ENCODE results near the gene DACT1.

The DACT1 gene

DNA sequence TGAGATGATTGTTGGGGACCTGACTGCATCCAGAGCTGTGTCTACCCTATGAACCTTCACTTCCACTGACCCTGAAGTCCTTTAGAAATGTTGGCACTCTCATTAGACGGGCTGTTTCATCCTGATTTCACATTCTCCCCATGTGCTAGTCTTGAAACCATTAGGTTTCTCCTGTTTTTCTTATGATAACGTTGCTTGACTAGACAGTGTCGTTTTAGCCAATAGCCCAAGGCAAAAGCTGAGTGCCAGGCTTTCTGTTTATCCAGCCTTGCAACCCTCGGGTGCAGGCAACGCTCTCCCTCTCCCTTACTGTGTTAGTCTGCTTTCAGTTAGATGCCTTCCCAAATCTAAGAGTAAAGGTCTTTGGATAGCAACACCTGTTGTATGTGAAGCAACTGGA is 30.1 kb downstream of the DACT1 start:
- H3K4me3 ChIP-seq = no peak overlapping the region
- no peaks in the 10 kb centered on the region for H3K9me3 ChIP-seq
- no peak overlapping the region for H3K27ac ChIP-seq
- TF ChIP-seq CTCF (IDR thresholded peaks at IDR 0.05) = no peak
- H3K4me1 ChIP-seq = peaks cover 0 to 21% (median 2%) of the 10 kb centered on the region in 4 donors
- no peaks in the 10 kb centered on the region for H3K27me3 ChIP-seq
- intact Hi-C loops (cut with DNase I; ENCODE audit: low total_unique reads) = no loop called here
- no peak for DNase-seq
- H3K36me3 ChIP-seq = no peaks in the 10 kb centered on the region

DNA sequence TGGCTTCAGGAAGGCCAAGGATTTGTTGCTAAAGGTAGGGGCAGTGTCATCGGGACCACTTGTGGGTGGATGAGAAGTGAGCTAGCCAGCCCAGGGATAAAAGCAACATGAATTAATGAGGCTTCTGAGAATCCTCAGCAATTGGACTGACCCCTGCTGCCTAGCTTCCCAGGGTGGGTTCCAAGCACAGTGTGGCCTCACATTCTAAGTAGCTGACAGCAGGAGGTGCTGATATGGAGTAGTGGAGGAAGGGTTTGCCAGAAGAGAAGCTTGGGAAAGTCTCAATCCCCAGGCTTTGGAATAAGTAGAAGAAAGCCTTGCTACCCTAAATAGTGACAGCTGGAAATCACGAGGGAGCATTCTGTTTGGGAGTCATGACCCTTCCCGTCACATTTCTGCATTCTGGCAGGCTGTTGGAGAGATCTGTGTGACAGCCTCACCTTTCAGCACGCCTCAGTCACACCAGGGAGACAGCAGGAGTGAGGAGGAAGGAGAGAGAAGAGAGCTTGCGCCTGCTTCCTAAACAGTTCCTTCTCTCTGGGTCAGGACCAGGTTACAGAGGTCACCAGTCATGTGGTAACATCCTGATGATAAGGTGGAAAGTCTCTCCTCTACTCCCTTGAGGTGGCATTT is 31.2 kb downstream of the DACT1 start:
- H3K27ac ChIP-seq = no peak overlapping the region
- no peak overlapping the region for H3K4me3 ChIP-seq
- intact Hi-C loops (cut with DNase I; ENCODE audit: low total_unique reads) = no loop called here
- H3K4me1 ChIP-seq = peaks cover 0 to 12% (median 0%) of the 10 kb centered on the region in 4 donors
- no peaks in the 10 kb centered on the region for H3K36me3 ChIP-seq
- no peaks in the 10 kb centered on the region for H3K27me3 ChIP-seq
- no peak for DNase-seq
- TF ChIP-seq CTCF (IDR thresholded peaks at IDR 0.05) = no peak
- H3K9me3 ChIP-seq = no peaks in the 10 kb centered on the region

GRCh38 chr14:58669556-58670200 is 31.9 kb downstream of the DACT1 start:
- no peaks in the 10 kb centered on the region for H3K36me3 ChIP-seq
- DNase-seq = no peak
- H3K27ac ChIP-seq = no peak overlapping the region
- H3K4me1 ChIP-seq = peaks cover 0 to 7% (median 0%) of the 10 kb centered on the region in 4 donors
- H3K27me3 ChIP-seq = no peaks in the 10 kb centered on the region
- H3K4me3 ChIP-seq = no peak overlapping the region
- intact Hi-C loops (cut with DNase I; ENCODE audit: low total_unique reads) = no loop called here
- TF ChIP-seq CTCF (IDR thresholded peaks at IDR 0.05) = no peak
- no peaks in the 10 kb centered on the region for H3K9me3 ChIP-seq

DNA sequence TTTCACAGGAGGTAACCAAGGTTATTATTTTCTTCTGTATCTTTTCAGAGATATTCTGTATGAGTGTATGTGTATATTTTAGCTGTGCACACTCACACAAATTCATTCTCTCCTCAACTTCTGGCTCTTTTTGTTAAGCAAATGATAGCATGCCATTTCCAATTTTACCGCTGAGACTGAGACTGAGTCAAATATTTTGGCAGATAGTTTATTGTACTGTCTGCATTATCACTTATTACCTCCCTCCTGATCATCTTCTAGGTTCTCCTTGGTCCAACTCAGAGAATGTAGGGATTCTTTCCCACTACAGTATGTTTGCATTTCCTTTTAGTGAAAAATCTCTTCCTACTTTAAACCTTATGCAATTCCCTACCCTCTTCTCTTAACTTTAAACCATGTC is 33.3 kb downstream of the DACT1 start:
- Histone ChIP-seq H3K27ac (no peak overlapping the region), H3K36me3 (no peaks in the 10 kb centered on the region), H3K4me3 (no peak overlapping the region), H3K27me3 (no peaks in the 10 kb centered on the region), H3K4me1 (peaks cover 0 to 7% (median 0%) of the 10 kb centered on the region in 4 donors), H3K9me3 (no peaks in the 10 kb centered on the region)
- TF ChIP-seq CTCF (IDR thresholded peaks at IDR 0.05) = no peak
- no peak for DNase-seq
- intact Hi-C loops (cut with DNase I; ENCODE audit: low total_unique reads) = no loop called here

- intact Hi-C loops (cut with DNase I; ENCODE audit: low total_unique reads) = no loop called here
- Histone ChIP-seq H3K4me1 (peaks cover 0 to 7% (median 0%) of the 10 kb centered on the region in 4 donors), H3K36me3 (no peaks in the 10 kb centered on the region), H3K27me3 (no peaks in the 10 kb centered on the region), H3K27ac (no peak overlapping the region), H3K4me3 (no peak overlapping the region), H3K9me3 (no peaks in the 10 kb centered on the region)
- TF ChIP-seq CTCF (IDR thresholded peaks at IDR 0.05) = no peak
- DNase-seq = no peak
These were observed 33.7 kb downstream of the DACT1 start for GRCh38 chr14:58671436-58671835.

Data from tibial artery (tissue), 4 donors.